HG02678 (cell line): Measurements from ENCODE around the gene TPH1.

Source experiments
- ATAC-seq: cut with Tn5 transposase; IDR thresholded peaks from one replicate; pipeline ENCODE4 v1.9.1; 2021; ENCODE audit warnings: mild to moderate bottlenecking, moderate library complexity; ENCODE audit not compliant: unreplicated experiment

The TPH1 gene

GRCh38 chr11:18046116-18046777, at the start of gene TPH1:
TPH1 (minus strand) TSS chr11:18046269; CDS start chr11:18040762, 5,507 bp downstream.
- no peak for ATAC-seq

GRCh38 chr11:18093959-18094358, 47.9 kb upstream of the TPH1 start:
- no peak for ATAC-seq

GRCh38 chr11:18091731-18092130, 45.7 kb upstream of the TPH1 start:
- no peak for ATAC-seq

GRCh38 chr11:18088966-18089365, 42.9 kb upstream of the TPH1 start:
- no peak for ATAC-seq

- ATAC-seq: no peak
Observed at GRCh38 chr11:18088366-18088765, 42.3 kb upstream of the TPH1 start.

- no peak for ATAC-seq
Observed at GRCh38 chr11:18081551-18081950, 35.5 kb upstream of the TPH1 start.

GRCh38 chr11:18080451-18080850, 34.4 kb upstream of the TPH1 start:
- no peak for ATAC-seq

GRCh38 chr11:18078909-18079308, 32.8 kb upstream of the TPH1 start:
- no peak for ATAC-seq

- no peak for ATAC-seq
Observed at GRCh38 chr11:18075444-18075843, 29.4 kb upstream of the TPH1 start.

GRCh38 chr11:18071098-18071705, 25.1 kb upstream of the TPH1 start:
- ATAC-seq: no peak

GRCh38 chr11:18067372-18067771, 21.3 kb upstream of the TPH1 start:
- no peak for ATAC-seq

- ATAC-seq: no peak
Observed at GRCh38 chr11:18066626-18067025, 20.6 kb upstream of the TPH1 start.

GRCh38 chr11:18065572-18065971, 19.5 kb upstream of the TPH1 start:
- ATAC-seq: no peak

- no peak for ATAC-seq
Observed at GRCh38 chr11:18064450-18065054, 18.5 kb upstream of the TPH1 start.

- no peak for ATAC-seq
Observed at GRCh38 chr11:18063862-18064434, 17.9 kb upstream of the TPH1 start.

- ATAC-seq: no peak
Observed at GRCh38 chr11:18063125-18063524, 17.1 kb upstream of the TPH1 start.

- no peak for ATAC-seq
Observed at GRCh38 chr11:18061351-18061750, 15.3 kb upstream of the TPH1 start.

GRCh38 chr11:18056561-18057181, 10.6 kb upstream of the TPH1 start:
- no peak for ATAC-seq

GRCh38 chr11:18054511-18055103, 8.5 kb upstream of the TPH1 start:
- ATAC-seq: no peak

- ATAC-seq: no peak
Observed at GRCh38 chr11:18050848-18051247, 4.8 kb upstream of the TPH1 start.

GRCh38 chr11:18036456-18036855, 9.6 kb downstream of the TPH1 start:
- no peak for ATAC-seq
